ENCODE results near the gene CACNA1B.

- TF ChIP-seq CTCF (IDR thresholded peaks at IDR 0.05 in 8 of 11, conservative IDR thresholded peaks at IDR 0.05 in 3 of 11) (no peak), POLR2A (IDR thresholded peaks at IDR 0.05) (no peak), POLR2AphosphoS5 (IDR thresholded peaks at IDR 0.05) (no peak)
Measured at GRCh38 chr9:137916540-137916939, 39.0 kb downstream of the CACNA1B start.

All from spleen (tissue), 7 donors.